Caco-2 (cell line): Measurements from ENCODE around the gene OSBPL1A. TPM values are rescaled to one million over a fixed set of nuclear protein-coding genes. Genes with fewer than 3 reads are reported as not detected.

Source experiments
- BruUV-seq: library from RNA; stranded (reverse); fragments of 400-500 nt; replicated peaks from 2 replicates; lab custom pipeline; 2021; lab: Mats Ljungman, UMichigan
- CTCF ChIA-PET: fragments of 300-600 bp; sonication (Branson Sonifier 250); formaldehyde crosslinking; loops from one replicate; lab custom pipeline; 2022; ENCODE audit warnings: antibody characterized with exemption; lab: Charles Lee
- POLR2A ChIA-PET: fragments of 300-600 bp; sonication (Branson Sonifier 250); formaldehyde crosslinking; loops from one replicate; lab custom pipeline; 2022; ENCODE audit warnings: antibody characterized with exemption; lab: Charles Lee
- DNase-seq, 2 experiments: peaks; one replicate each; pipeline versions ENCODE4 v3.0.0 to v3.0.0-alpha.2; 2020 to 2022
- H3K27me3 ChIP-seq: replicated peaks from 2 replicates; pipeline ENCODE4 v1.6.0; 2011; ENCODE audit warnings: low read length; ENCODE audit not compliant: control insufficient read depth, insufficient read depth
- H3K36me3 ChIP-seq: 2 replicates; pipeline ENCODE4 v1.5.1; 2011; ENCODE audit warnings: low read length; ENCODE audit not compliant: control insufficient read depth, insufficient read depth
- H3K4me1 ChIP-seq: fragments of 250-450 bp; sonication (Bioruptor Pico); 2 replicates; pipeline ENCODE4 v1.5.1; 2020; ENCODE audit warnings: mild to moderate bottlenecking
- H3K4me3 ChIP-seq: 2 replicates; pipeline ENCODE4 v1.5.1; 2011; ENCODE audit warnings: low read depth, mild to moderate bottlenecking, control low read depth, low read length
- H3K9me3 ChIP-seq: fragments of 250-450 bp; sonication (Bioruptor Pico); 2 replicates; pipeline ENCODE4 v1.5.1; 2020; ENCODE audit warnings: mild to moderate bottlenecking, moderate library complexity
- H3K27ac Mint-ChIP-seq: one replicate; pipeline ENCODE4 v1.8.0; 2022; ENCODE audit warnings: mixed read lengths; ENCODE audit not compliant: unreplicated experiment
- H3K27me3 Mint-ChIP-seq: one replicate; pipeline ENCODE4 v1.8.0; 2022; ENCODE audit warnings: mixed read lengths; ENCODE audit not compliant: insufficient read depth, unreplicated experiment
- H3K36me3 Mint-ChIP-seq: one replicate; pipeline ENCODE4 v1.8.0; 2022; ENCODE audit warnings: mild to moderate bottlenecking, mixed read lengths; ENCODE audit not compliant: insufficient read depth, unreplicated experiment
- H3K4me1 Mint-ChIP-seq: one replicate; pipeline ENCODE4 v1.8.0; 2022; ENCODE audit warnings: low read depth, mixed read lengths; ENCODE audit not compliant: unreplicated experiment
- H3K4me3 Mint-ChIP-seq: one replicate; pipeline ENCODE4 v1.8.0; 2022; ENCODE audit warnings: mild to moderate bottlenecking, moderate library complexity, mixed read lengths; ENCODE audit not compliant: unreplicated experiment
- H3K9me3 Mint-ChIP-seq: one replicate; pipeline ENCODE4 v1.8.0; 2022; ENCODE audit warnings: mixed read lengths; ENCODE audit not compliant: unreplicated experiment
- intact Hi-C: fragments of 100-400 bp; cut with micrococcal nuclease; formaldehyde crosslinking; loops from one replicate; pipeline ENCODE4 v1.10.0; 2022; ENCODE audit not compliant: unreplicated experiment
- total RNA-seq: library from RNA; stranded (reverse); gene quantifications from 2 replicates; pipeline ENCODE4 v1.2.3, GENCODE V29; 2022
- TF ChIP-seq, protein P1 (sequence below), 2 experiments: fragments of 200-600 bp in 1 of 2; IDR thresholded peaks; 1 replicate in 1 of 2; 2 replicates in 1 of 2; pipeline versions ENCODE4 v1.5.1 to v1.8.0; 2011 to 2022; ENCODE audit warnings: antibody characterized with exemption in 1 of 2, control low read depth in 1 of 2, inconsistent platforms in 1 of 2, low read depth in 1 of 2, low read length in 1 of 2, mild to moderate bottlenecking in 1 of 2, moderate library complexity in 1 of 2; ENCODE audit not compliant: insufficient read depth in 1 of 2, severe bottlenecking in 1 of 2, unreplicated experiment in 1 of 2

OSBPL1A gene
- total RNA-seq, 1 experiment from 2014 or later, result 15.7 TPM

DNA sequence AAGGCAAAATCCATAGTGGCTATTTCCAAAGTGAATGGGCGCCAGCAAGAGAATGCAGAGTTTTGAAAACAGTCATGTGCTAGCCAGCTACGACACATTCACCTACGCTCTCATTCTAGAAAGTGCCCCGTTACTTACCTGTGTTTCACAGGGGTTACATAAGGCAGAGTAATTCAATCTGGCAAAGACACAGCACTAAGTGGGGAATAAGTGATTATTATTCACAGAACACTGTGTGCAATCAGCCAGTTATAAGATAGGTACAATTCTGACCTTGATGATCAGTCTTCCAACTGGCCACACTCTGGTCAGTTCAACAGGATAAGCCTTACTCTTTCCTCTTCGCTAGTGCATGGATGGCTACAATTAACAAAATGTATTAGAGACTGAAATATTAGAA is 152.9 kb downstream of the OSBPL1A start:
- TF ChIP-seq, protein P1, sequence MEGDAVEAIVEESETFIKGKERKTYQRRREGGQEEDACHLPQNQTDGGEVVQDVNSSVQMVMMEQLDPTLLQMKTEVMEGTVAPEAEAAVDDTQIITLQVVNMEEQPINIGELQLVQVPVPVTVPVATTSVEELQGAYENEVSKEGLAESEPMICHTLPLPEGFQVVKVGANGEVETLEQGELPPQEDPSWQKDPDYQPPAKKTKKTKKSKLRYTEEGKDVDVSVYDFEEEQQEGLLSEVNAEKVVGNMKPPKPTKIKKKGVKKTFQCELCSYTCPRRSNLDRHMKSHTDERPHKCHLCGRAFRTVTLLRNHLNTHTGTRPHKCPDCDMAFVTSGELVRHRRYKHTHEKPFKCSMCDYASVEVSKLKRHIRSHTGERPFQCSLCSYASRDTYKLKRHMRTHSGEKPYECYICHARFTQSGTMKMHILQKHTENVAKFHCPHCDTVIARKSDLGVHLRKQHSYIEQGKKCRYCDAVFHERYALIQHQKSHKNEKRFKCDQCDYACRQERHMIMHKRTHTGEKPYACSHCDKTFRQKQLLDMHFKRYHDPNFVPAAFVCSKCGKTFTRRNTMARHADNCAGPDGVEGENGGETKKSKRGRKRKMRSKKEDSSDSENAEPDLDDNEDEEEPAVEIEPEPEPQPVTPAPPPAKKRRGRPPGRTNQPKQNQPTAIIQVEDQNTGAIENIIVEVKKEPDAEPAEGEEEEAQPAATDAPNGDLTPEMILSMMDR (IDR thresholded peaks at IDR 0.05; ENCODE audit: insufficient read depth in 1 of 2, low read depth in 1 of 2, low read length in 1 of 2, severe bottlenecking in 1 of 2, unreplicated experiment in 1 of 2), result no peak
- Mint-ChIP-seq H3K27ac (no peak overlapping the region), H3K9me3 (no peaks in the 10 kb centered on the region), H3K27me3 (no peaks in the 10 kb centered on the region), H3K4me3 (no peak overlapping the region), H3K36me3 (no peaks in the 10 kb centered on the region), H3K4me1 (no peaks in the 10 kb centered on the region)
- intact Hi-C loops, result no loop called here
- H3K4me3 ChIP-seq, result no peak overlapping the region
- BruUV-seq, result no TSS peak
- H3K9me3 ChIP-seq, result no peaks in the 10 kb centered on the region
- no peak for DNase-seq
- H3K36me3 ChIP-seq, result no peaks in the 10 kb centered on the region
- no peaks in the 10 kb centered on the region for H3K4me1 ChIP-seq
- no peaks in the 10 kb centered on the region for H3K27me3 ChIP-seq
- ChIA-PET CTCF (no interaction called here), POLR2A (no interaction called here)

DNA sequence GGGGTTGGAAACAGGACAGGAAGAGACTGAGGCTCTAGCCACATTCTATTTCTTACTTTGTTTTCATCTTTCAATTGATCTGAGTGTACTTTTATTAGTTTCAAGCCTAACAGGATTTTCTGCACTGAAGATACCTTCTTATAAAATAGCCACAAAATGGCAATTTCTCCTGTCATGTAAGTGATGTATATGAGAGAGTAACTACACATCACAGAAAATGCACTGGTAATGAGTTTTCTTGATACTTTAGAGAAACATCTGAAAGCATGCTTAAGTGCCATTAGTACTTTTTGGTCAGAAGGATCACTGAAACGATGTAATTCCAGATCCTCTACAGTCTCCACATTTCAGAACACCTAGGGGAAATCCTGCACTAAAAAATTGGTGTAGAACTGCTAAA is 153.9 kb downstream of the OSBPL1A start:
- Mint-ChIP-seq H3K27ac (no peak overlapping the region), H3K27me3 (no peaks in the 10 kb centered on the region)
- CTCF ChIA-PET, result no interaction called here

DNA sequence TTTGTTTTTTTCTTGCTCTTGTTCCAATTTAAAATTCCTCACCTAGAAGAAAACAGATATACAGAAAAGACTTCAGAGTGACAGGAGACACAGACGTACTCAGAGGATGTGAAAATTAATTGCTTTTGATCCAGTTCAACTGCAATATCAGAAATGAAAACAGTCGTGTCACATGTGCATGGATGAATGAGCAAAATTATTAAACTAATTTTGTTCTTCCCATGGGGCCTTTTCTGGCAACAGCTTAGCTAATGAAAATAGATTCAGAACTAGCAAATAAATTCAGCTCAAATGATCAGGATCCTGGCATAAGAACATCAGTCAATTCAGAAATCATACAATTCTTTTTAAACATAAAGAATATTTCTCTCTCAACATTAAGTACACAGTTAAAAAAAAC is 158.3 kb downstream of the OSBPL1A start:
- H3K9me3 ChIP-seq, result no peaks in the 10 kb centered on the region
- Mint-ChIP-seq H3K9me3 (no peaks in the 10 kb centered on the region), H3K4me1 (no peaks in the 10 kb centered on the region), H3K4me3 (no peak overlapping the region), H3K36me3 (peaks cover 15% of the 10 kb centered on the region), H3K27ac (no peak overlapping the region), H3K27me3 (no peaks in the 10 kb centered on the region)
- DNase-seq, result no peak
- no peaks in the 10 kb centered on the region for H3K36me3 ChIP-seq
- intact Hi-C loops, result no loop called here
- POLR2A ChIA-PET, result no interaction called here
- H3K4me3 ChIP-seq, result no peak overlapping the region
- CTCF ChIA-PET, result no interaction called here
- TF ChIP-seq, protein P1 (IDR thresholded peaks at IDR 0.05; ENCODE audit: insufficient read depth in 1 of 2, low read depth in 1 of 2, low read length in 1 of 2, severe bottlenecking in 1 of 2, unreplicated experiment in 1 of 2), result no peak
- no TSS peak for BruUV-seq
- H3K27me3 ChIP-seq, result no peaks in the 10 kb centered on the region
- no peaks in the 10 kb centered on the region for H3K4me1 ChIP-seq

More for the DNA sequence above, 153.9 kb downstream of the OSBPL1A start:
- BruUV-seq, result no TSS peak
- DNase-seq, result no peak
- no peaks in the 10 kb centered on the region for H3K36me3 ChIP-seq
- Mint-ChIP-seq H3K9me3 (no peaks in the 10 kb centered on the region), H3K36me3 (no peaks in the 10 kb centered on the region), H3K4me3 (no peak overlapping the region), H3K4me1 (no peaks in the 10 kb centered on the region)
- POLR2A ChIA-PET, result no interaction called here
- TF ChIP-seq, protein P1 (IDR thresholded peaks at IDR 0.05; ENCODE audit: insufficient read depth in 1 of 2, low read depth in 1 of 2, low read length in 1 of 2, severe bottlenecking in 1 of 2, unreplicated experiment in 1 of 2), result no peak
- no peaks in the 10 kb centered on the region for H3K9me3 ChIP-seq
- H3K27me3 ChIP-seq, result no peaks in the 10 kb centered on the region
- no peaks in the 10 kb centered on the region for H3K4me1 ChIP-seq
- intact Hi-C loops, result no loop called here
- no peak overlapping the region for H3K4me3 ChIP-seq
